ENCODE data around the gene LRG1. TPM values are rescaled to one million over a fixed set of nuclear protein-coding genes. Genes with fewer than 3 reads are reported as not detected.

LRG1 gene
- total RNA-seq, 1 experiment from 2014 or later = 19.1 TPM

DNA sequence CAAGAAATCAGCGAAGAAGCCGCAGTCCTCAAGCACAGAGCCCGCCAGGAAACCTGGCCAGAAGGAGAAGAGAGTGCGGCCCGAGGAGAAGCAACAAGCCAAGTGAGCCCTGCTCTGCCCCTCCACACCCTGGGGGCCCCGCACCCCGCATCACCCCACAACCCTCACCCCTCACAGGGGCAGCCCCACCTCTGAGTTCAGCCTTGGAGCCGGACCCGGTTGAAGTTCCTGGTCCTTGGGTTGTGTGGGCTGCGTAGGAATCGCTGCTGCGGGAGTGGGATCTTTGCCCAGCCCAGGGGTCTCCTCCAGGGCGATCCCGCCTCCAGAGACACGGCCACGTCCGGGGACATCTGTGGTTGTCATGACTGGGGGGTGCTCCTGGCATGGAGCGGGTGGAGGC lies 43.5 kb downstream of the LRG1 start:
- DNase-seq (ENCODE audit: low spot score) = no peak

DNA sequence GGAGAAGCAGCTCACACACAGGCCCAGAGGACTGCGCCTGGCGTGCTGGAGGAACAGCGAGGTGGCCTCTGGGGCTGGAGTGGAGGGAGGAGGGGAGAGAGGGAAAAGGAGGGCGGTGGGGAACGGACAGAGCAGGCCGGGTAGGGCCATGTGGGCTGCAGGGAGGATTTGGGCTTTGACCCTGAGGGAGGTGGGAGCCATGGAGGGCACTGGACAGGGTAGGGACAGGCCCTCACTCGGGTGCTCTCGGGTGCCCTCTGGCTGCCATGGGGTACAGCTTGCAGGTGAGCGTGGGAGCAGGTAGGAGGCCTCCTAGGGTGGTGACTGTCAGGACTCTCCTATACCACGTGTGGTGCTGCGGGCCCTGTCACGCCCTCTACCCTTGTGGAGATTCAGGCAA lies 44.4 kb downstream of the LRG1 start:
- peak; percentile 57 for DNase-seq (ENCODE audit: low spot score)

GRCh38 chr19:4494691-4495064 lies 45.2 kb downstream of the LRG1 start:
- DNase-seq (ENCODE audit: low spot score) = no peak

GRCh38 chr19:4493929-4494690 lies 45.7 kb downstream of the LRG1 start:
- no peak for DNase-seq (ENCODE audit: low spot score)

DNA sequence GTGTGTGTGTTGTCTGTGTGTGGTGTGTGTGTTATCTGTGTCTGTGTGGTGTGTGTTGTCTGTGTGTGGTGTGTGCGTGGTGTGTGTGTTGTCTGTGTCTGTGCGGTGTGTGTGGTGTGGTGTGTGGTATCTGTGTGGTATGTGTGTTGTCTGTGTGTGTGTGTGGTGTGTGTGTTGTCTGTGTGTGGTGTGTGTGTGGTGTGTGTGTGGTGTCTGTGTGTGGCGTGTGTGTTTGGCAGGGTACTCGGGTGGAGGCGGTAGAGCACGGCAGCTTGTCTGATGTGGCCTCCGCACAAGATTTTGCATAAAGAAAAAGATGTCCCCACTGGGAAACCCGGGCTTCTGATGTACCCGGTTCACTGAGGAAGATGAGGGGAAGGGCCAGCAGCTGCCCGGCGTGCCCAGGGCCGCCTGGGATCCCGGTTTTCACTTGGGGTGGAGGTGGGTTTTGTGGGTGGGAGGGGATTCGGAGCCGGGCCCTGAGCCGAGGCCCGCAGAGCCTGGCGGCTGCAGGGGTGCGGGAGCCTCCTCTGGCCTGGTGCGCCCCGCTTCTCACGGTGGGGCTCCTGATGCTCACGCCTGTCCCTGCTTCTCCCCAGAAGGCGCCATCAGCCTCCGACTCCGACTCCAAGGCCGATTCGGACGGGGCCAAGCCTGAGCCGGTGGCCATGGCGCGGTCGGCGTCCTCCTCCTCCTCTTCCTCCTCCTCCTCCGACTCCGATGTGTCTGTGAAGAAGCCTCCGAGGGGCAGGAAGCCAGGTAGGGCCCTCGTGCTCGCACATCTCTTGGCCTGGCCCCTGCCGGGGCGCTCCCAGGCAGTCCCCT lies 46.5 kb downstream of the LRG1 start:
- no peak for DNase-seq (ENCODE audit: low spot score)

- no peak for DNase-seq (ENCODE audit: low spot score)
Measured at GRCh38 chr19:4492337-4493103, 47.3 kb downstream of the LRG1 start.

DNA sequence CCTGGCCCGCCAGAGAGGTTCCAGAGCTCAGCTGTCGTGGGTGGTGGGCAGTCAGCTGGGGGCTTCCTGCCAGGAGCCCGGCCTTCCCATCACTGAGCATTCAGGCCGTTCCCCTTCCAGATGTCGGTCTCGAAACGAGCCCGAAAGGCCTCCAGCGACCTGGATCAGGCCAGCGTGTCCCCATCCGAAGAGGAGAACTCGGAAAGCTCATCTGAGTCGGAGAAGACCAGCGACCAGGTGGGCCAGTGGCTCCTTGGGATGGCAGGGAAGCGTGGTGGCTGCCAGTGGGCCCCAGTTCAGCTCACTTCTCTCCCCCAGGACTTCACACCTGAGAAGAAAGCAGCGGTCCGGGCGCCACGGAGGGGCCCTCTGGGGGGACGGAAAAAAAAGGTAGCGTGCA lies 48.4 kb downstream of the LRG1 start:
- DNase-seq (ENCODE audit: low spot score) = no peak

- no peak for DNase-seq (ENCODE audit: low spot score)
Measured at GRCh38 chr19:4488496-4488895, 51.3 kb downstream of the LRG1 start.

DNA sequence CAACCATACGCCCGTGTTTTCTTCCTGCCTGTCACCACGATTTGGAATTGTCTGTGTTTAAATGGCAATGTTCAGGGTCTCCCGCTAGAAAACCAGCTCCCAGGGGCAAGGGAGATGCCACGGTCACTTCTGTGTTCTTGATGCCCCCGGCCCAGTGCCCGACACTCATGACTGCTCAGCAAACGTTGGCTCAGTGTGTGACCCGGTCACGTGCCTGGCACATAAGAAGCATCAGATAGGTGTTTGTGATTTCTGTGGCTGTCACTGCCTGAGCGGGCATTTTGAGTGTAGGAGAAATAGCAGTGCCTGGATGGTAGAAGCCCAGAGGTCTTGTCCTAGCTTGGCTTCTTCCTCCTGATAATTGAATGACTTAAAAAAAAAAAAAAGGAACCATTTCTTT lies 52.3 kb downstream of the LRG1 start:
- DNase-seq (ENCODE audit: low spot score) = no peak

Other genes starting within 250 kb of the LRG1 start
- gene TMIGD2, start 237.6 kb downstream of the LRG1 start, total RNA-seq (2014; rRNA removed; shearing (Covaris generic)) = not detected in 2 replicates
- 0.41 and 0.60 TPM in 2 replicates for gene FSD1, start 235.4 kb downstream of the LRG1 start, total RNA-seq (2014; rRNA removed; shearing (Covaris generic))
- 69.6 and 74.4 TPM in 2 replicates for gene STAP2, start 201.2 kb downstream of the LRG1 start, total RNA-seq (2014; rRNA removed; shearing (Covaris generic))
- 9.4 and 18.6 TPM in 2 replicates for gene MPND, start 196.5 kb downstream of the LRG1 start, total RNA-seq (2014; rRNA removed; shearing (Covaris generic))
- 43.5 and 55.5 TPM in 2 replicates for gene SH3GL1, start 139.5 kb downstream of the LRG1 start, total RNA-seq (2014; rRNA removed; shearing (Covaris generic))
- 49.7 and 63.7 TPM in 2 replicates for gene CHAF1A, start 137.4 kb downstream of the LRG1 start, total RNA-seq (2014; rRNA removed; shearing (Covaris generic))
- gene UBXN6, start 82.2 kb downstream of the LRG1 start, total RNA-seq (2014; rRNA removed; shearing (Covaris generic)) = 84.8 and 85.4 TPM in 2 replicates
- gene HDGFL2, start 67.7 kb downstream of the LRG1 start, total RNA-seq (2014; rRNA removed; shearing (Covaris generic)) = 56.1 and 67.0 TPM in 2 replicates
- 8.5 TPM in 2 replicates for gene PLIN4, start 21.6 kb downstream of the LRG1 start, total RNA-seq (2014; rRNA removed; shearing (Covaris generic))
- 0.86 and 4.5 TPM in 2 replicates for gene PLIN5, start 4.8 kb downstream of the LRG1 start, total RNA-seq (2014; rRNA removed; shearing (Covaris generic))
- 0.70 and 0.84 TPM in 2 replicates for gene SEMA6B, start 19.6 kb upstream of the LRG1 start, total RNA-seq (2014; rRNA removed; shearing (Covaris generic))
- 6.3 TPM in 2 replicates for gene TNFAIP8L1, start 99.5 kb upstream of the LRG1 start, total RNA-seq (2014; rRNA removed; shearing (Covaris generic))
- 139 and 152 TPM in 2 replicates for gene MYDGF, start 130.3 kb upstream of the LRG1 start, total RNA-seq (2014; rRNA removed; shearing (Covaris generic))
- 72.8 and 74.3 TPM in 2 replicates for gene DPP9, start 183.8 kb upstream of the LRG1 start, total RNA-seq (2014; rRNA removed; shearing (Covaris generic))

All from HT-29 (cell line).